ENCODE measurements around the gene TAP2. TPM values are rescaled to one million over a fixed set of nuclear protein-coding genes. Genes with fewer than 3 reads are reported as not detected.

TAP2 gene
- total RNA-seq, 1 experiment from 2014 or later: 59.9 TPM

DNA sequence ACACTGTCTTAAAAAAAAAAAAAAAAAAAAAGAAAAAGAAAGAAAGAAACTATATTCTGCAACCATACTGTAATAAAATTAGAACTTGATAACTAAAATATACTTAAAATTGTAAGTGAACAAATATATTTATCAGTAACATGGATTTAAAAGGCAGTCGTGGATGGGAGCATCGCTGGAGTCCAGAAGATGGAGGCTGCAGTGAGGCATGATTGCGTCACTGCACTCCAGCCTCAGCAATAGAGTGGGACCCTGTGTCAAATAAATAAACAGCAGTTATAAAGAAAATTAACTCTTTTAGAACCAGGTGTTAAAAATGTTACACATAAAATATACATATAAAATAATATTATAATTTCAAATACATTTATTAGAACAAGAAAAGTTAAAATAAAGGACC lies 24.2 kb upstream of the TAP2 start:
- intact Hi-C loops (cut with micrococcal nuclease): no loop called here
- RAD21 ChIA-PET (ENCODE audit: low non-redundant PET in 1 of 2, low total read pairs in 2 of 2, uncharacterized antibody in 2 of 2, unreplicated experiment in 2 of 2): interaction anchor here in 1 of 2 experiments (1.6 kb wide), 1 partner anchor 24 kb away, joined by 4 read pairs; the partner anchor contains the start of gene TAP2

More for the DNA sequence above, 24.2 kb upstream of the TAP2 start:
- Histone ChIP-seq H2AFZ (ENCODE audit: low read depth, low read length, poor library complexity, severe bottlenecking) (no peak overlapping the region), H3K9ac (ENCODE audit: low read length) (no peak overlapping the region), H3K4me1 (ENCODE audit: control insufficient read depth in 1 of 2, insufficient read depth in 2 of 2, low read length in 2 of 2) (peaks cover 2 to 17% of the 10 kb centered on the region in 2 experiments; a peak in 3 of 4 replicates), H3K4me2 (ENCODE audit: low read length) (no peak overlapping the region), H3K36me3 (ENCODE audit: control insufficient read depth in 1 of 2, insufficient read depth in 2 of 2, low read length in 2 of 2) (no peaks in the 10 kb centered on the region), H3K9me3 (ENCODE audit: control insufficient read depth in 1 of 2, insufficient read depth in 1 of 2, low read depth in 1 of 2, low read length in 2 of 2) (no peaks in the 10 kb centered on the region), H3K79me2 (ENCODE audit: insufficient read depth, low read length) (no peaks in the 10 kb centered on the region), H3K4me3 (replicated peaks in 1 of 2; ENCODE audit: low read depth in 1 of 2, low read length in 2 of 2) (no peak overlapping the region), H3K9me2 (ENCODE audit: insufficient read depth) (0 out of 2 replicates have a peak, but pooled peaks cover 5% of the 10 kb centered on the region), H4K20me1 (ENCODE audit: insufficient read depth) (no peaks in the 10 kb centered on the region), H3K27ac (ENCODE audit: low read depth, low read length) (no peak overlapping the region), H3K27me3 (ENCODE audit: insufficient read depth, low read length) (no peaks in the 10 kb centered on the region)
- DNase-seq (ENCODE audit: low read depth, low spot score) (no peak), ATAC-seq (no peak)
- CTCF ChIA-PET: interaction anchor here (1.2 to 2.9 kb wide), 3 partner anchors 9 to 24 kb away, joined by 4 to 55 read pairs (median 5); partner anchors contain the start of genes PSMB9, TAP1 and TAP2
- BruUV-seq (replicated peaks): no TSS peak
- POLR2A ChIA-PET: no interaction called here
- TF ChIP-seq FOSL1 (IDR thresholded peaks at IDR 0.05; ENCODE audit: low read depth) (no peak), EZH2 (IDR thresholded peaks at IDR 0.05) (no peak), POLR2A (IDR thresholded peaks at IDR 0.05; ENCODE audit: borderline replicate concordance, extremely low read depth, insufficient read depth, insufficient read length) (no peak), SIN3A (IDR thresholded peaks at IDR 0.05; ENCODE audit: low read depth) (no peak), SP1 (IDR thresholded peaks at IDR 0.05; ENCODE audit: low read depth) (no peak), ELF1 (IDR thresholded peaks at IDR 0.05; ENCODE audit: borderline replicate concordance, low read depth) (no peak), EGR1 (IDR thresholded peaks at IDR 0.05; ENCODE audit: low read depth) (no peak), ZFX (IDR thresholded peaks at IDR 0.05) (no peak), EZH2phosphoT487 (IDR thresholded peaks at IDR 0.05; ENCODE audit: borderline replicate concordance) (no peak), CBX3 (IDR thresholded peaks at IDR 0.05; ENCODE audit: low read depth) (no peak), JUND (IDR thresholded peaks at IDR 0.05) (no peak), ZBTB33 (IDR thresholded peaks at IDR 0.05; ENCODE audit: extremely low read depth, insufficient replicate concordance, low read length) (no peak), TCF7L2 (IDR thresholded peaks at IDR 0.05; ENCODE audit: borderline replicate concordance, extremely low read depth, insufficient read depth, insufficient read length) (no peak), REST (IDR thresholded peaks at IDR 0.05; ENCODE audit: low read depth) (no peak), CEBPB (IDR thresholded peaks at IDR 0.05; ENCODE audit: low read depth) (no peak), POLR2AphosphoS5 (IDR thresholded peaks at IDR 0.05; ENCODE audit: low read depth, low read length) (no peak), ZNF274 (IDR thresholded peaks at IDR 0.05; ENCODE audit: low read depth, low read length) (no peak)
- TF ChIP-seq, protein P1, sequence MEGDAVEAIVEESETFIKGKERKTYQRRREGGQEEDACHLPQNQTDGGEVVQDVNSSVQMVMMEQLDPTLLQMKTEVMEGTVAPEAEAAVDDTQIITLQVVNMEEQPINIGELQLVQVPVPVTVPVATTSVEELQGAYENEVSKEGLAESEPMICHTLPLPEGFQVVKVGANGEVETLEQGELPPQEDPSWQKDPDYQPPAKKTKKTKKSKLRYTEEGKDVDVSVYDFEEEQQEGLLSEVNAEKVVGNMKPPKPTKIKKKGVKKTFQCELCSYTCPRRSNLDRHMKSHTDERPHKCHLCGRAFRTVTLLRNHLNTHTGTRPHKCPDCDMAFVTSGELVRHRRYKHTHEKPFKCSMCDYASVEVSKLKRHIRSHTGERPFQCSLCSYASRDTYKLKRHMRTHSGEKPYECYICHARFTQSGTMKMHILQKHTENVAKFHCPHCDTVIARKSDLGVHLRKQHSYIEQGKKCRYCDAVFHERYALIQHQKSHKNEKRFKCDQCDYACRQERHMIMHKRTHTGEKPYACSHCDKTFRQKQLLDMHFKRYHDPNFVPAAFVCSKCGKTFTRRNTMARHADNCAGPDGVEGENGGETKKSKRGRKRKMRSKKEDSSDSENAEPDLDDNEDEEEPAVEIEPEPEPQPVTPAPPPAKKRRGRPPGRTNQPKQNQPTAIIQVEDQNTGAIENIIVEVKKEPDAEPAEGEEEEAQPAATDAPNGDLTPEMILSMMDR (IDR thresholded peaks at IDR 0.05 in 2 of 3, conservative IDR thresholded peaks at IDR 0.05 in 1 of 3; ENCODE audit: borderline replicate concordance in 1 of 3, insufficient read depth in 1 of 3, low read depth in 2 of 3, low read length in 2 of 3): no peak
- TF ChIP-seq, protein P2, sequence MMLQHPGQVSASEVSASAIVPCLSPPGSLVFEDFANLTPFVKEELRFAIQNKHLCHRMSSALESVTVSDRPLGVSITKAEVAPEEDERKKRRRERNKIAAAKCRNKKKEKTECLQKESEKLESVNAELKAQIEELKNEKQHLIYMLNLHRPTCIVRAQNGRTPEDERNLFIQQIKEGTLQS (IDR thresholded peaks at IDR 0.05): no peak

All from HCT116 (cell line).